GM12892 (cell line): ENCODE data around the gene KIAA1217.

ENCODE experiments used
- POLR2A ChIP-seq: IDR thresholded peaks from 2 replicates; pipeline ENCODE4 v1.6.1; 2011; ENCODE audit warnings: low read depth, low read length, control low read depth
- POLR2AphosphoS5 ChIP-seq: IDR thresholded peaks from 2 replicates; pipeline ENCODE4 v1.6.1; 2011; ENCODE audit warnings: low read depth, low read length, control low read depth

DNA sequence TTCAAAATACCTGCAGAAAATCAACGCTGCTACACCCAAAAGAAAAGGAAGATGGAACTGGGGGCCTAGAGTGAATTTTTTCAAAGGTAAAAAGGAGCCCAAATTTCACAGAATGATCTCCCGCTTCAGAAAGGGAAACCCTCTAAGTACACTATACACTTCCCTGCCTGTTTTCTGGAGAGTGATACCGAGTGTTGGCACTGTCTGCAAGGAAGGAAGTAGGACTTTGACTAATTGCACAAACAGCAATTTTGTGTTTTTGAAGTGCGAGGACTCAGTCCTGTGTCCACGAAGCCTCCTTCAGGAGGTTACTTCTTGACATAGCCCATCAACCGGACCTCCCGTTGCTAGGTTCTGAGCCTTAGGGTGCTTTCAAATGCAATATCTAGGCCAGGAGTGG, 106.3 kb downstream of the KIAA1217 start:
- TF ChIP-seq POLR2A (no peak), POLR2AphosphoS5 (no peak)
